ENCODE data around the gene KCNH2.

GRCh38 chr7:151007469-151007898, 29.4 kb upstream of the KCNH2 start:
- no peak for TF ChIP-seq POLR2A (IDR thresholded peaks at IDR 0.05)
- TF ChIP-seq, protein P1, sequence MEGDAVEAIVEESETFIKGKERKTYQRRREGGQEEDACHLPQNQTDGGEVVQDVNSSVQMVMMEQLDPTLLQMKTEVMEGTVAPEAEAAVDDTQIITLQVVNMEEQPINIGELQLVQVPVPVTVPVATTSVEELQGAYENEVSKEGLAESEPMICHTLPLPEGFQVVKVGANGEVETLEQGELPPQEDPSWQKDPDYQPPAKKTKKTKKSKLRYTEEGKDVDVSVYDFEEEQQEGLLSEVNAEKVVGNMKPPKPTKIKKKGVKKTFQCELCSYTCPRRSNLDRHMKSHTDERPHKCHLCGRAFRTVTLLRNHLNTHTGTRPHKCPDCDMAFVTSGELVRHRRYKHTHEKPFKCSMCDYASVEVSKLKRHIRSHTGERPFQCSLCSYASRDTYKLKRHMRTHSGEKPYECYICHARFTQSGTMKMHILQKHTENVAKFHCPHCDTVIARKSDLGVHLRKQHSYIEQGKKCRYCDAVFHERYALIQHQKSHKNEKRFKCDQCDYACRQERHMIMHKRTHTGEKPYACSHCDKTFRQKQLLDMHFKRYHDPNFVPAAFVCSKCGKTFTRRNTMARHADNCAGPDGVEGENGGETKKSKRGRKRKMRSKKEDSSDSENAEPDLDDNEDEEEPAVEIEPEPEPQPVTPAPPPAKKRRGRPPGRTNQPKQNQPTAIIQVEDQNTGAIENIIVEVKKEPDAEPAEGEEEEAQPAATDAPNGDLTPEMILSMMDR (IDR thresholded peaks at IDR 0.05), result no peak

Measured in thyroid gland (tissue), 4 donors.